SKM-1 treated with dmso at 0.1 percent for 144 hours (cell line): ENCODE results near the gene HCRTR1.
A peak's percentile ranks its signal among the peaks of the same experiment; 100 is the strongest.
"Not testable (repeated sequence)": the region's sequence is repeated elsewhere in the genome, so short reads cannot be mapped to it uniquely, and the experiment has no call there.

Experiments
- DNase-seq: peaks from one replicate; lab custom pipeline; 2025; ENCODE audit not compliant: unreplicated experiment; lab: John Stamatoyannopoulos, UW

The HCRTR1 gene

GRCh38 chr1:31581821-31582810, 35.4 kb upstream of the HCRTR1 start:
- DNase-seq = no peak

- no peak for DNase-seq
These were observed 34.2 kb upstream of the HCRTR1 start for GRCh38 chr1:31583082-31583994.

- no peak for DNase-seq
These were observed 33.3 kb upstream of the HCRTR1 start for GRCh38 chr1:31583995-31584868.

- DNase-seq = no peak
These were observed 32.4 kb upstream of the HCRTR1 start for GRCh38 chr1:31584869-31585735.

GRCh38 chr1:31585736-31586365, 31.6 kb upstream of the HCRTR1 start:
- DNase-seq = no peak

GRCh38 chr1:31586376-31587327, 30.8 kb upstream of the HCRTR1 start:
- no peak for DNase-seq

- DNase-seq = not testable (repeated sequence)
These were observed 30.2 kb upstream of the HCRTR1 start for GRCh38 chr1:31587328-31587699.

GRCh38 chr1:31587720-31588423, 29.6 kb upstream of the HCRTR1 start:
- DNase-seq = peak; percentile 53

- DNase-seq = no peak
These were observed 28.6 kb upstream of the HCRTR1 start for GRCh38 chr1:31588751-31589515.

GRCh38 chr1:31591425-31592093, 25.9 kb upstream of the HCRTR1 start:
- no peak for DNase-seq

GRCh38 chr1:31592132-31592531, 25.4 kb upstream of the HCRTR1 start:
- no peak for DNase-seq

GRCh38 chr1:31593136-31593665, 24.3 kb upstream of the HCRTR1 start:
- no peak for DNase-seq

- peak; percentile 42 for DNase-seq
These were observed 23.5 kb upstream of the HCRTR1 start for GRCh38 chr1:31593770-31594632.

- no peak for DNase-seq
These were observed 21.4 kb upstream of the HCRTR1 start for GRCh38 chr1:31595836-31596736.
